Renal pelvis (tissue), 4 donors: Measurements from ENCODE around the gene TOGARAM1. TPM values are rescaled to one million over a fixed set of nuclear protein-coding genes. Genes with fewer than 3 reads are reported as not detected.

ENCODE experiments used
- DNase-seq: peaks from one replicate; pipeline ENCODE4 v3.0.0-alpha.2; 2013
- polyA plus RNA-seq, 3 donors: library from polyadenylated mRNA; unstranded; fragments of 120-200 nt; gene quantifications; one replicate each; pipeline ENCODE4 v1.2.1, GENCODE V29; 2013; ENCODE audit not compliant: insufficient read length in 3 of 3

Gene TOGARAM1
- polyA plus RNA-seq, 3 donors: 30.9 to 36.8 (median 34.8) TPM

DNA sequence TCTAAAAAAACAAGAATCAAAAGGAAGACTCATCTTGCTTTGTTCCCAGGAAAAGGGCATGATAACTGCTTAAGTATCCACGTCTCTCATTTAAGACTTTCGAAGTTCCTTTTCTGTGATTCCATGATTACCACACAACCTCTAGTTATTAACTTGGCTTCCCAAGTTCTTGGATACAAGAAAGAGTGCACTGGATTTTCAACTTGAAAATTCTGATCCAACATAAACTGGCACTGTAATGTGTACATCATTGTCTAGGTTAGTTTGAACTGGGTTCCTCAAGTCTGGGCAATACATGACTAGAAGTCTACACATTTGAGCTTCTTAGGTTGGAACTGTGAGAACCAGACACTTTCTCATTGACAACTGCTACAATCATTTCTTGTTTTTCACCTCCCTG, 1.8 kb upstream of the TOGARAM1 start:
- DNase-seq: no peak

- no peak for DNase-seq
Observed at GRCh38 chr14:44960646-44961045, 1.3 kb upstream of the TOGARAM1 start.

DNA sequence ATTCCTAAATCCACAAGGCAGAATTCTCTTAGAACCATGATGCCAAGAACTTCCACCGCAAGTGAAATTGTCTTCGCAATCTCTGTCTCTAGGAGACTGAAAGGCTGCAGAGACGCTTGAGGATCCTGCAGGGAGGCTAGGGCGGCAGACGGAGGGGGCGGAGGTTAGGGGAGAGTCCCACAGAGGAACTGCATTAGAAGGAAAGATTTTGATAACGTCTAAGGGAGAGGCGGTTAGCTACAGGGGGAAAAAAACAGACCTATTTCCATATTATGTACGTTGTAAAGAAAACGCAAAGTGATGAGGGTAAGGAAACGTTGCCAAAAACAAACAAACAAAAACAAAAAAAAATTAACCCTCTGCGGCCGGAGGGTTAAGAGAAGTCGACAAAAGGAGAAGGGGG, 838 bp upstream of the TOGARAM1 start:
- peak; percentile 65 for DNase-seq

DNA sequence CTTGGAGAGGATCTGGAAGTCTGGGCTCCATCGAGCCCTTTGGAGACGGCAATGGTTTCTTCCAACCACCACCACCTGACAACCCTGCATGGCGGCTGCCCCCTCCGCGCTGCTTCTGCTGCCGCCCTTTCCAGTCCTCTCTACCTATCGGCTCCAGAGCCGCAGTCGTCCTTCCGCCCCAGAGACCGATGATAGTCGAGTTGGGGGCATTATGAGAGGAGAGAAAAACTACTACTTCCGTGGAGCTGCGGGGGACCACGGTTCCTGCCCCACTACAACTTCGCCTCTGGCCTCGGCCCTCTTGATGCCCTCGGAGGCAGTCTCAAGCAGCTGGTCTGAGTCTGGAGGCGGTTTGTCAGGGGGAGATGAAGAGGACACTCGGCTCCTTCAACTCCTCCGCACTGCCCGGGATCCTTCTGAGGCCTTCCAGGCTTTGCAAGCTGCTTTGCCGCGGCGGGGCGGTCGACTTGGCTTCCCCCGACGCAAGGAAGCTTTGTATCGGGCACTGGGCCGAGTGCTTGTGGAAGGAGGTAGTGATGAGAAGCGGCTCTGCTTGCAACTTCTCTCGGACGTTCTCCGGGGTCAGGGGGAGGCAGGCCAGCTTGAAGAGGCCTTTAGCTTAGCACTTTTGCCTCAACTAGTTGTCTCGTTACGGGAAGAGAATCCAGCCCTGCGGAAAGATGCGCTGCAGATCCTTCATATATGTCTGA, 499 bp downstream of the TOGARAM1 start:
- DNase-seq: peak; percentile 56

DNA sequence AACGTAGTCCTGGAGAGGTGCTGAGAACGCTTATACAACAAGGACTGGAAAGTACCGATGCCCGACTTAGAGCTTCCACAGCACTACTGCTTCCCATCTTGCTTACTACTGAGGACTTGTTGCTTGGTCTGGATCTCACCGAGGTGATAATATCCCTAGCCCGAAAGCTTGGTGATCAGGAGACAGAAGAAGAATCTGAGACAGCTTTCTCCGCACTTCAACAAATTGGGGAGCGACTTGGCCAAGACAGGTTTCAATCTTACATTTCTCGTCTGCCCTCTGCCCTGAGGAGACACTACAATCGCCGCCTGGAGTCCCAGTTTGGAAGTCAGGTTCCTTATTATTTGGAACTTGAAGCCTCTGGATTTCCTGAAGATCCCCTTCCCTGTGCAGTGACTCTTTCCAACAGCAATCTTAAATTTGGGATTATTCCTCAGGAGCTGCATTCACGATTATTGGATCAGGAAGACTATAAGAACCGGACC, 1.1 kb downstream of the TOGARAM1 start:
- no peak for DNase-seq

GRCh38 chr14:44963775-44964380, 1.9 kb downstream of the TOGARAM1 start:
- DNase-seq: no peak

DNA sequence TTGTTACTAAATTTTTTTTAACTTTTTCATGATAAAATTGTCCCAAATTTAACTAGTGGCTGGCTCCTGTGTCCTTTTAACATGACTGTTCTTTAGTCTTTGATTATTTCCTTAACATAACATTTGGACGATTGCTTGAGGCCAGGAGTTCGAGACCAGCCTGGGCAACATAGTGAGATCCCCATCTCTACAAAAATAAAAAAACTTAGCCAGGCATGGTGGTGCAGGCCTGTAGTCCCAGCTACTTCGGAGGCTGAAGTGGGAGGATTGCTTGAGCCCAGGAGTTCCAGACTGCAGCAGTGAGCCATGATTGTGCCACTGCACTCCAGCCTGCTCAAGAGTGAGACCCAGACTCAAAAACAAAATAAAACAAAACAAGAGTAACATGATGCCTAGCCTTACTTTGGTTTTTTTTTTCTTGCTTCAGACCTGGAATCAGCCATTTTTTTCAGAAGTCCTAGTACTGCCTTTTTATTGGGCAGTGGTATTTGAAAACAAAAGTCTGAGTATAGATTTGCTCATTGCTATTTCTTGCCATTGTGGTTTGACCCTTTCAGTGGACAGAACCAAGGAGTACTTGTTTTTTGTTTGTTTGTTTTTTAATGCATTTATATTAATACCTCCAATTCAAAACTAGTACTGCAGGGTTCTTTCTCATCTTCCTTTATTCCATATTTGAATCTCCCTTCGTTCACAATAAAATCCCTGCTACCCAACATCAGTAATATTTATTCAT, 4.8 kb downstream of the TOGARAM1 start:
- DNase-seq: no peak

DNA sequence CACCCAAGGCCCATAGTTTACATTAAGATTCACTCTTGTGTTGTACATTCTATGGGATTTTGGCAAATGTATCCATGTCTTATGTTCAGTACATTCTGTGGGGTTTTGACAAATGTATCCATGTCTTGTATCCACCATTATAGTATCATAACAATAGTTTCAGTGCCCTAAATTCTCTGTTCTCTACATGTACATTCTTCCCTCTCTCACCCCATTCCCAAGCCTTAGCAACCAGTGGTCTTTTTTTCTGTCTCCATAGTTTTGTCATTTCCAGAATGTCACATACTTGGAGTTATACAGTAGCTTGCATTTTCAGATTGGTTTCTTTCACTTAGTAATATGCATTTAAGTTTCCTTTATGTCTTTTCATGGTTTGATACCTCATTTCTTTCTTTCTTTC, 6.7 kb downstream of the TOGARAM1 start:
- no peak for DNase-seq

DNA sequence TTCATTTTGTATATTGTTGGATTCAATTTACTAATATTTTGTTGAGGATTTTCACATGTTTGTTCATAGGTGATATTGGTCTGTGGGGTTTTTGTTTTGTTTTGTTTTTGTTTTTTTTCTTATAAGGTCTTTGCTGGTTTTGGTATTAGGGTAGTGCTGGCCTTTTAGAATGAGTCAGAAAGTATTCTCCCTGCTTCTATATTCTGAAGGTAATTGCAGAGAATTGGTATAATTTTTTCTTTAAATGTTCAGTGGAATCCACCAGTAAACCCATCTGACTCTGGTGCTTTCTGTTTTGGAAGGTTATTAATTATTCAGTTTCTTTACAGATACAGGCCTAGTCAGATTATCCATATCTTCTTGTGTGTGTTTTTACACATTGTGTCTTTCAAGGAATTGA, 8.9 kb downstream of the TOGARAM1 start:
- no peak for DNase-seq

GRCh38 chr14:44971459-44971858, 9.5 kb downstream of the TOGARAM1 start:
- no peak for DNase-seq

GRCh38 chr14:44979273-44979672, 17.3 kb downstream of the TOGARAM1 start:
- no peak for DNase-seq

DNA sequence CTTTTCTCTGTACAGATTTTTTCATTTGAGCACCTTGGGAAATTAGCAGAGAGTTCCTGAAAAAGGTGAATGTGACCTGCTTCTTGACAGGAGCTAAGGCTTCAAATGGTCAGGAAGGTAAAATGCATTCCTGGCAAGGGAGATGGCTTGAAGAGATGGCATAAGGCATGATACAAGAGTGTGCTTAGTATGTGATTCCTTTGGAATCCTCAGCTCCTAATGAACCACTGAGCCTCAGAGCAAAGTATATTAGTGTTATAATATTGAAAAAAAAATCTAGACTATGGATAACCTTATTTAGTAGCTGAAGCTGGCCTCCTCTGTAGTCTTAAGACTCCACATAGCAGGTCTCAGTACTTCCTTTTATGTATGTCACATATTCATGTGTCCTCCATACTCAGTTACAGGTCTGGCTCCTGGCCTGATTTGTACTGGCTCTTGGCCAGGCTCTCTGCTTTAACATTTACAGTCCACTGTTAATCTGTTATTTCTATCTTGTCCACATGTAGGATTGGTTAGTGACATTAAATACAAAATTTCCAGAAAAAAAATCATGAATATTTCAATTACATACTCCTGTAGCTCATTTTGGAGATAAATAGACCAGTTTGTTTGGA, 17.9 kb downstream of the TOGARAM1 start:
- DNase-seq: no peak

DNA sequence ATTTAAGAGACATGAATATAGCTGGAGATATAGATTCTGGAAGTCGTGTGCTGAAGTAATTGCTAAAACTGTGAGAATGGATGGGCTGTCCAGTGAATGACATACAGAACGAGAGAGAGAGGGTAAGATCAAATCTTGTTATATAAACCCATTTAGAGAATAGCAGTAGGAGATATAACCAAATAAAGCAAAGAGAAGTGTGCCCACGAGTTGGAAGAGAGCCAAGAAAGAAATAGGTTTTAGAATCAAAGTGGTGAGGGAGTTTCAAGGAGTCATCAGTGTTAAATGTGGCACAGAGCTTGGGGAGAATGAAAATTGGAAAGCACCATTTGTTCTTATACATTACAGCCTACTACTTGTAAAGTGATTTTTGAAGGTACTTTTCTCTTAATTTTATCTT, 19.2 kb downstream of the TOGARAM1 start:
- no peak for DNase-seq

DNA sequence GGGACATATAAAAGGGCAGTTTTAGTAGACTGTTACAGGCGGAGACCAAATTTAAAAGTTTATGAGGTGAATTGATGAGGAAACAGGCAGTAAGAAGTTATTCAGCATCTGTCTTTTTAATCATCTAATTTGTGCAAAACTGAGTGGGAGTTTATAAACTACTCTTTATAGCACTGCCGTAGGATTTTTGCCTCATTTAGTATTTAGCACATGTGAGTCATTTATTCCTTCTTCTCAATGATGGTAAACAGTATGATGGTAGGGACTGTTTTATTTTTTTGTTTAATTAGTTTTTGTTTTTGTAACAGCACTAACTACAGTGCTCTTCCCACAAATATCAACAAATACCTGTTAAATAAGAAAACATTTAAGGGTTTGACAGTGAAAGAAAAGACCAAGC, 20.6 kb downstream of the TOGARAM1 start:
- no peak for DNase-seq

DNA sequence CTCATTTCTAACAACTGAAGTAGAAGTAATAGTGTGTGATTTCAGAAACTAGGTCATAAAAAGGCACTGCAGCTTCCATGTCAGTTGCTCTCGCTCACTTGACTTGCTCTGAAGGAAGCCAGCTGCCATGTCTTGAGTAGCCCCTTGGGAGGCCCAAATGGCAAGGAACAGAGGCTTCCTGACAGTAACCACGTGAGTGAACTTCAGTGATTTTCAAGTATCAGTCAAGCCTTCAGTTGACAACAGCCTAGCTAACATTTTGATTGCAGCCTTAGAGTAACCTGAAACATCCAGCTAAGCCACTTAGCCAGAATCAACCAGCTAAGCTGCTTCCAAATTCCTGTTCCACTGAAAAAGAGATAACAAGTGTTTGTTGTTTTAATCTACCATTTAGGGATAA, 26.7 kb downstream of the TOGARAM1 start:
- peak; percentile 20 for DNase-seq

DNA sequence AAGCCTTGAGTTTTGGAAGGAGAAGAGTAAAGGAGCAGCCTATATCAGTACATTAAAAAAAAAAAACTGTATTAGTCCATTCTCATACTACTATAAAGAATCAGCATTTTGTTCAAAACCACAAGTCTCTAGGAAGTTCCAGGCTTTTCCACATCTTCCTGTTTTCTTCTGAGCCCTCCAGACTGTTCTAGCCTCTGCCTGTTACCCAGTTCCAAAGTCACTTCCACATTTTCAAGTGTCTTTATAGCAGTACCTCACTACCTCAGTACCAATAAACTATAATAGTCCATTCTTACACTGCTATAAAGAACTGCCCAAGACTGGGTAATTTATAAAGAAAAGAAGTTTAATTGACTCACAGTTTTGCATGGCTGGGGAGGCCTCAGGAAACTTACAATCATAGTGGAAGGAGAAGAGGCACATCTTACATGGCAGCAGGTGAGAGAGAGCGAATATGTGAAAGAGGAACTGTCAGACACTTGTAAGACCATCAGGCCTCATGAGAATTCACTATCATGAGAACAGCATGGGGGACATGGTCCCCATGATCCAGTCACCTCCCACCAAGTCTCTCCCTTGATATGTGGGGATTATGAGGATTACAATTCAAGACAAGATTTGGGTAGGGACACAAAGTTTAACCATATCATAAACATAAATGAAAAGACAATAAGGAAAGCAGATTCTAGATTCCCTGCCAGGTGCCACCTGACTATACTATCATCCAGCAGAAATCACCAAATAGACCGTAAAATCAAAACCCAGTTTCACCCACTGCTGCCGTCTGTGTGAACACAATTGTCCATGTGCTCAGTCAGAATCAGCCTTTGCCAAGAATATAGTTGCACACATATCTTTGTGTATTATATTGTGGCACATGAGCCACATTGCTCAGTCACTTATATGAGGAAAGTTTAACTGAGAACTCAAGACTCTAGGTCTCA, 27.8 kb downstream of the TOGARAM1 start:
- no peak for DNase-seq

GRCh38 chr14:44990533-44990932, 28.5 kb downstream of the TOGARAM1 start:
- no peak for DNase-seq

GRCh38 chr14:44995196-44995595, 33.2 kb downstream of the TOGARAM1 start:
- DNase-seq: no peak

GRCh38 chr14:44995770-44996294, 33.8 kb downstream of the TOGARAM1 start:
- DNase-seq: no peak

GRCh38 chr14:45003924-45004323, 41.9 kb downstream of the TOGARAM1 start:
- no peak for DNase-seq

DNA sequence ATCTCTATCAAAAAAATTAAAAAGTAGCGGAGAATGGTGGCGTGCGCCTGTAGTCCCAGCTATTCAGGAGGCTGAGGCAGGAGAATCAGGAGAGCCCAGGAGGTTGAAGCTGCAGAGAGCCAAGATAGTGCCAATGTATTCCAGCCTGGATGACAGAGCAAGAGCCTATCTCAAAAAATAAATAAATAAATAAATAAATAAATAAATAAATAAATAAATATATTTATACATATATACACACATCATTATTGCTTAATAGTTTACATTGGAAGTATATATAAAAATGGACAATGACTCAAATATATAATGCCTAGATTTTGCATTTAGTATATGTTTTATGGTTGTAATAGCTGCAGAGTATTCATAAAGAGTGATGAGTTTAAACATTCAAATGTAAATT, 53.1 kb downstream of the TOGARAM1 start:
- no peak for DNase-seq
